Liver (tissue), 9 donors: Measurements from ENCODE around the gene SPATS2. TPM values are rescaled to one million over a fixed set of nuclear protein-coding genes. Genes with fewer than 3 reads are reported as not detected.

ENCODE experiments used
- DNase-seq: peaks from one replicate; pipeline ENCODE4 v3.0.0-alpha.2; 2017; ENCODE audit warnings: low spot score
- H3K27ac ChIP-seq, 2 donors: one replicate each; pipeline ENCODE4 v1.7.0; 2013; ENCODE audit warnings: inconsistent platforms in 2 of 2, low read length in 2 of 2, control low read depth in 1 of 2, low read depth in 1 of 2, mild to moderate bottlenecking in 1 of 2
- H3K27me3 ChIP-seq, 4 donors: one replicate each; pipeline versions ENCODE4 v1.6.1 to v1.7.0; 2013; ENCODE audit warnings: low read length in 3 of 4, inconsistent platforms in 1 of 4, mild to moderate bottlenecking in 1 of 4, moderate library complexity in 1 of 4; ENCODE audit not compliant: control insufficient read depth in 4 of 4, insufficient read depth in 4 of 4
- H3K36me3 ChIP-seq, 4 donors: one replicate each; pipeline versions ENCODE4 v1.6.1 to v1.7.0; 2013; ENCODE audit warnings: low read length in 3 of 4, mild to moderate bottlenecking in 3 of 4, low read depth in 1 of 4, moderate library complexity in 1 of 4; ENCODE audit not compliant: control insufficient read depth in 4 of 4, insufficient read depth in 3 of 4
- H3K4me1 ChIP-seq, 4 donors: one replicate each; pipeline versions ENCODE4 v1.6.1 to v1.7.0; 2013; ENCODE audit warnings: low read length in 3 of 4, mild to moderate bottlenecking in 3 of 4, moderate library complexity in 1 of 4; ENCODE audit not compliant: control insufficient read depth in 4 of 4, insufficient read depth in 4 of 4
- H3K4me3 ChIP-seq, 3 donors: one replicate each; pipeline versions ENCODE4 v1.6.1 to v1.7.0; 2013; ENCODE audit warnings: low read length in 3 of 3, control low read depth in 1 of 3, low read depth in 1 of 3, mild to moderate bottlenecking in 1 of 3
- H3K9ac ChIP-seq, 2 donors: one replicate each; pipeline ENCODE4 v1.7.0; 2013; ENCODE audit warnings: low read length in 2 of 2, mild to moderate bottlenecking in 2 of 2, moderate library complexity in 2 of 2, control low read depth in 1 of 2, low read depth in 1 of 2
- H3K9me3 ChIP-seq, 4 donors: one replicate each; pipeline versions ENCODE4 v1.6.1 to v1.7.0; 2013; ENCODE audit warnings: low read length in 3 of 4; ENCODE audit not compliant: control insufficient read depth in 4 of 4
- ATF3 ChIP-seq: IDR thresholded peaks from 2 replicates; pipeline ENCODE4 v1.6.1; 2016; ENCODE audit warnings: antibody characterized with exemption
- EGR1 ChIP-seq, 2 donors: IDR thresholded peaks; 2 replicates each; pipeline ENCODE4 v1.6.1; 2016 to 2018; ENCODE audit warnings: antibody characterized with exemption in 2 of 2, low read depth in 2 of 2
- FOXA1 ChIP-seq: IDR thresholded peaks from 2 replicates; pipeline ENCODE4 v1.6.1; 2016; ENCODE audit warnings: antibody characterized with exemption
- GABPA ChIP-seq, 2 donors: IDR thresholded peaks in 1 of 2; conservative IDR thresholded peaks in 1 of 2; 2 replicates each; pipeline ENCODE4 v1.6.1; 2016; ENCODE audit warnings: antibody characterized with exemption in 2 of 2, mild to moderate bottlenecking in 1 of 2, moderate library complexity in 1 of 2
- HNF4A ChIP-seq, 2 donors: conservative IDR thresholded peaks; 2 replicates each; pipeline ENCODE4 v1.6.1; 2016; ENCODE audit warnings: antibody characterized with exemption in 2 of 2, mild to moderate bottlenecking in 2 of 2
- HNF4G ChIP-seq: IDR thresholded peaks from 2 replicates; pipeline ENCODE4 v1.6.1; 2016; ENCODE audit warnings: antibody characterized with exemption
- JUND ChIP-seq, 2 donors: IDR thresholded peaks; 2 replicates each; pipeline ENCODE4 v1.6.1; 2016; ENCODE audit warnings: antibody characterized with exemption in 2 of 2
- MAX ChIP-seq: IDR thresholded peaks from 2 replicates; pipeline ENCODE4 v1.6.1; 2016; ENCODE audit warnings: antibody characterized with exemption
- NR2F2 ChIP-seq: IDR thresholded peaks from 2 replicates; pipeline ENCODE4 v1.6.1; 2016; ENCODE audit warnings: antibody characterized with exemption
- RAD21 ChIP-seq, 2 donors: IDR thresholded peaks; 2 replicates each; pipeline ENCODE4 v1.6.1; 2016; ENCODE audit warnings: antibody characterized with exemption in 2 of 2, mild to moderate bottlenecking in 2 of 2
- REST ChIP-seq: IDR thresholded peaks from 2 replicates; pipeline ENCODE4 v1.6.1; 2016; ENCODE audit warnings: antibody characterized with exemption, mild to moderate bottlenecking
- RXRA ChIP-seq, 2 donors: IDR thresholded peaks; 2 replicates each; pipeline ENCODE4 v1.6.1; 2017 to 2018; ENCODE audit warnings: antibody characterized with exemption in 2 of 2, mild to moderate bottlenecking in 1 of 2
- SP1 ChIP-seq: IDR thresholded peaks from 2 replicates; pipeline ENCODE4 v1.6.1; 2018; ENCODE audit warnings: antibody characterized with exemption, mild to moderate bottlenecking
- TAF1 ChIP-seq: conservative IDR thresholded peaks from 2 replicates; pipeline ENCODE4 v1.6.1; 2016; ENCODE audit warnings: antibody characterized with exemption, mild to moderate bottlenecking
- YY1 ChIP-seq: IDR thresholded peaks from 2 replicates; pipeline ENCODE4 v1.6.1; 2016; ENCODE audit warnings: antibody characterized with exemption, mild to moderate bottlenecking
- ZBTB33 ChIP-seq: IDR thresholded peaks from 2 replicates; pipeline ENCODE4 v1.6.1; 2016; ENCODE audit warnings: antibody characterized with exemption
- WGBS: extraction: QIAGEN DNeasy Blood & Tissue Kit; methylation state at CpG from one replicate; pipeline ENCODE4 v1.1.7; 2013; 5-methylcytosine and 5-hydroxymethylcytosine counted together
- polyA plus RNA-seq, 2 donors: library from polyadenylated mRNA; stranded (reverse) in 1 of 2; unstranded in 1 of 2; fragments of 200-250 nt in 1 of 2; fragments of >200 nt in 1 of 2; fragmentation: Nextera tagmentation in 1 of 2; extraction: Ambion mirVana in 1 of 2; gene quantifications; one replicate each; pipeline versions ENCODE4 v1.2.1 to v1.2.3, GENCODE V29; 2013 to 2015
- total RNA-seq, 2 donors: library from RNA; depleted of rRNA; stranded (reverse); fragments of >200 nt; gene quantifications; one replicate each; pipeline ENCODE4 v1.2.3, GENCODE V29; 2014
- TF ChIP-seq, protein P1 (sequence below): fragments of 150-350 bp; IDR thresholded peaks from 2 replicates; pipeline ENCODE4 v1.5.1; 2017; ENCODE audit warnings: improper control_type of control experiment, low read depth, low read length; ENCODE audit not compliant: missing input control
- donor health status: healthy.
- donor health status: healthy.
- donor health status: healthy.
- donor health status: healthy.
- donor health status: healthy.

The SPATS2 gene
- total and polyA plus RNA-seq, 4 donors = 2.4 to 5.2 (median 4.5) TPM

GRCh38 chr12:49420556-49420955 is 53.3 kb downstream of the SPATS2 start:
- no peak for DNase-seq
- Histone ChIP-seq H3K27ac (no peak overlapping the region), H3K4me3 (no peak overlapping the region), H3K9ac (no peak overlapping the region), H3K27me3 (no peaks in the 10 kb centered on the region), H3K9me3 (no peaks in the 10 kb centered on the region), H3K36me3 (no peaks in the 10 kb centered on the region), H3K4me1 (no peaks in the 10 kb centered on the region)
- 96% methylated on average over 4 of the region's 4 CpGs for WGBS
- TF ChIP-seq FOXA1 (no peak), GABPA (IDR thresholded peaks at IDR 0.05 in 1 of 2, conservative IDR thresholded peaks at IDR 0.05 in 1 of 2) (no peak), EGR1 (IDR thresholded peaks at IDR 0.05; ENCODE audit: low read depth in 2 of 2) (no peak), MAX (no peak), TAF1 (no peak), RXRA (IDR thresholded peaks at IDR 0.05) (no peak), HNF4G (no peak), ATF3 (no peak), YY1 (no peak), ZBTB33 (no peak), NR2F2 (no peak), JUND (IDR thresholded peaks at IDR 0.05) (no peak), REST (no peak), SP1 (no peak)
- TF ChIP-seq, protein P1, sequence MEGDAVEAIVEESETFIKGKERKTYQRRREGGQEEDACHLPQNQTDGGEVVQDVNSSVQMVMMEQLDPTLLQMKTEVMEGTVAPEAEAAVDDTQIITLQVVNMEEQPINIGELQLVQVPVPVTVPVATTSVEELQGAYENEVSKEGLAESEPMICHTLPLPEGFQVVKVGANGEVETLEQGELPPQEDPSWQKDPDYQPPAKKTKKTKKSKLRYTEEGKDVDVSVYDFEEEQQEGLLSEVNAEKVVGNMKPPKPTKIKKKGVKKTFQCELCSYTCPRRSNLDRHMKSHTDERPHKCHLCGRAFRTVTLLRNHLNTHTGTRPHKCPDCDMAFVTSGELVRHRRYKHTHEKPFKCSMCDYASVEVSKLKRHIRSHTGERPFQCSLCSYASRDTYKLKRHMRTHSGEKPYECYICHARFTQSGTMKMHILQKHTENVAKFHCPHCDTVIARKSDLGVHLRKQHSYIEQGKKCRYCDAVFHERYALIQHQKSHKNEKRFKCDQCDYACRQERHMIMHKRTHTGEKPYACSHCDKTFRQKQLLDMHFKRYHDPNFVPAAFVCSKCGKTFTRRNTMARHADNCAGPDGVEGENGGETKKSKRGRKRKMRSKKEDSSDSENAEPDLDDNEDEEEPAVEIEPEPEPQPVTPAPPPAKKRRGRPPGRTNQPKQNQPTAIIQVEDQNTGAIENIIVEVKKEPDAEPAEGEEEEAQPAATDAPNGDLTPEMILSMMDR = no peak

DNA sequence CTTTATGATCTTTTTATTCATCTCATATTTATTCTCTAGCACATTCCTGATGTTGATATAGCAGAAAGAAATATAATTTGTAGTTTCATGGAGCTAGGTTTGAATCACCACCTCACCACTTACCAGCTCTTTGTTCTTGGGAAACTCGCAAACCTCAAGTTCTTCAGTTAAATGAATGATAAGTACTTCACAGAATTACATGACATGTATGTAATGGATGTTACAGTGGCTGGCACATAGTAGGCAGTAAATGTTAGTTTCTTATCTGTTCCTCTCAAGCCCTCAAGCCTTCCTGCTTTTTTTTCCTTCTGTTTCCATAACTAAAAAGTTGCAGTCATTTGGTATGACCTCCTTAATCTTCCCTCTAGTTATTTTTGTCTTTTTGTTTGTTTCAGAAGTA is 54.9 kb downstream of the SPATS2 start:
- H3K9ac ChIP-seq = no peak overlapping the region
- 92% methylated on average over 1 of the region's 1 CpG for WGBS
- no peaks in the 10 kb centered on the region for H3K27me3 ChIP-seq
- no peaks in the 10 kb centered on the region for H3K4me1 ChIP-seq
- H3K36me3 ChIP-seq = no peaks in the 10 kb centered on the region
- H3K4me3 ChIP-seq = no peak overlapping the region
- H3K27ac ChIP-seq = no peak overlapping the region
- no peak for DNase-seq
- no peaks in the 10 kb centered on the region for H3K9me3 ChIP-seq
- TF ChIP-seq ZBTB33 (no peak), TAF1 (no peak), RAD21 (IDR thresholded peaks at IDR 0.05) (no peak), SP1 (no peak), RXRA (IDR thresholded peaks at IDR 0.05) (no peak), HNF4A (conservative IDR thresholded peaks at IDR 0.05) (no peak), HNF4G (no peak), MAX (no peak), ATF3 (no peak), REST (no peak), JUND (IDR thresholded peaks at IDR 0.05) (no peak), YY1 (no peak), EGR1 (IDR thresholded peaks at IDR 0.05; ENCODE audit: low read depth in 2 of 2) (no peak)
